GM23338 (cell line): ENCODE results near the gene C16orf90. TPM values are rescaled to one million over a fixed set of nuclear protein-coding genes. Genes with fewer than 3 reads are reported as not detected.

Source experiments
- ATAC-seq: fragments of 200-7000 bp; cut with Tn5 transposase; 3 replicates; pipeline ENCODE4 v1.9.1; 2020
- DNase-seq: peaks from one replicate; pipeline ENCODE4 v3.0.0-alpha.2; 2015; ENCODE audit warnings: low spot score
- H2AFZ ChIP-seq: fragments of 200-600 bp; sonication (generic); 2 replicates; pipeline ENCODE4 v1.8.0; 2016; ENCODE audit warnings: antibody characterized with exemption, mild to moderate bottlenecking, moderate library complexity
- H3F3A ChIP-seq: fragments of 200-600 bp; sonication (generic); replicated peaks from 2 replicates; pipeline ENCODE4 v1.8.0; 2017; ENCODE audit warnings: antibody characterized with exemption, mixed run types, low read depth
- H3K27ac ChIP-seq: fragments of 200-600 bp; sonication (generic); 2 replicates; pipeline ENCODE4 v1.6.1; 2016; ENCODE audit warnings: low read depth
- H3K27me3 ChIP-seq: fragments of 200-600 bp; sonication (generic); 2 replicates; pipeline ENCODE4 v1.8.0; 2016; ENCODE audit warnings: mild to moderate bottlenecking, mixed run types, moderate library complexity; ENCODE audit not compliant: insufficient read depth
- H3K36me3 ChIP-seq: fragments of 200-600 bp; sonication (generic); 2 replicates; pipeline ENCODE4 v1.8.0; 2016; ENCODE audit warnings: mild to moderate bottlenecking; ENCODE audit not compliant: insufficient read depth
- H3K4me1 ChIP-seq: fragments of 200-600 bp; sonication (generic); 2 replicates; pipeline ENCODE4 v1.8.0; 2016; ENCODE audit warnings: mild to moderate bottlenecking, moderate library complexity; ENCODE audit not compliant: insufficient read depth
- H3K4me2 ChIP-seq: fragments of 200-600 bp; sonication (generic); 2 replicates; pipeline ENCODE4 v1.7.1; 2017; ENCODE audit warnings: mixed run types
- H3K4me3 ChIP-seq: fragments of 200-600 bp; sonication (generic); 2 replicates; pipeline ENCODE4 v1.6.1; 2016; ENCODE audit warnings: mixed run types
- H3K79me2 ChIP-seq: fragments of 200-600 bp; sonication (generic); replicated peaks from 2 replicates; pipeline ENCODE4 v1.8.0; 2017; ENCODE audit warnings: mild to moderate bottlenecking; ENCODE audit not compliant: insufficient read depth
- H3K9me2 ChIP-seq: fragments of 200-600 bp; sonication (generic); 2 replicates; pipeline ENCODE4 v1.8.0; 2017; ENCODE audit not compliant: insufficient read depth
- H4K20me1 ChIP-seq: fragments of 200-600 bp; sonication (generic); replicated peaks from 2 replicates; pipeline ENCODE4 v1.8.0; 2017; ENCODE audit warnings: mild to moderate bottlenecking; ENCODE audit not compliant: insufficient read depth
- H3K27ac Mint-ChIP-seq: 2 replicates; pipeline ENCODE4 v1.8.0; 2020; ENCODE audit warnings: inconsistent platforms, mild to moderate bottlenecking, moderate library complexity, mixed read lengths
- H3K27me3 Mint-ChIP-seq: 3 replicates; pipeline ENCODE4 v1.8.0; 2022; ENCODE audit warnings: low read depth, mild to moderate bottlenecking, moderate library complexity, mixed read lengths, inconsistent platforms; ENCODE audit not compliant: insufficient read depth, poor library complexity
- H3K36me3 Mint-ChIP-seq: 3 replicates; pipeline ENCODE4 v1.8.0; 2021; ENCODE audit warnings: low read depth, mild to moderate bottlenecking, inconsistent platforms, moderate library complexity, mixed read lengths
- H3K4me1 Mint-ChIP-seq: 3 replicates; pipeline ENCODE4 v1.8.0; 2020; ENCODE audit warnings: mild to moderate bottlenecking, inconsistent platforms, mixed read lengths
- H3K4me3 Mint-ChIP-seq: 3 replicates; pipeline ENCODE4 v1.8.0; 2021; ENCODE audit warnings: moderate library complexity, mild to moderate bottlenecking, inconsistent platforms, mixed read lengths
- H3K9me3 Mint-ChIP-seq: 3 replicates; pipeline ENCODE4 v1.8.0; 2020; ENCODE audit warnings: moderate library complexity, mild to moderate bottlenecking, inconsistent platforms, mixed read lengths
- EZH2 ChIP-seq: fragments of 200-600 bp; sonication (generic); IDR thresholded peaks from one replicate; pipeline ENCODE4 v1.8.0; 2017; ENCODE audit warnings: antibody characterized with exemption, mild to moderate bottlenecking, low read depth; ENCODE audit not compliant: unreplicated experiment
- POLR2AphosphoS5 ChIP-seq: IDR thresholded peaks from 2 replicates; pipeline ENCODE4 v1.6.1; 2016; ENCODE audit warnings: antibody characterized with exemption, low read depth
- REST ChIP-seq: IDR thresholded peaks from one replicate; pipeline ENCODE4 v1.6.1; 2018; ENCODE audit warnings: antibody characterized with exemption; ENCODE audit not compliant: unreplicated experiment
- STAT1 ChIP-seq: IDR thresholded peaks from one replicate; pipeline ENCODE4 v1.6.1; 2016; ENCODE audit warnings: antibody characterized with exemption; ENCODE audit not compliant: unreplicated experiment
- ZNF331 ChIP-seq: fragments of 250-450 bp; sonication (Bioruptor Pico); IDR thresholded peaks from 2 replicates; pipeline ENCODE4 v1.5.0; 2020; ENCODE audit warnings: low read depth, mild to moderate bottlenecking, moderate library complexity
- ZNF462 ChIP-seq: fragments of 250-450 bp; sonication (Bioruptor Pico); IDR thresholded peaks from 2 replicates; pipeline ENCODE4 v1.5.0; 2020; ENCODE audit warnings: mild to moderate bottlenecking, moderate library complexity
- polyA plus RNA-seq: library from polyadenylated mRNA; unstranded; fragments of >200 nt; fragmentation: Nextera tagmentation; extraction: Ambion mirVana; gene quantifications from 2 replicates; pipeline ENCODE4 v1.2.1, GENCODE V29; 2016
- total RNA-seq: library from RNA; depleted of rRNA; stranded (reverse); fragments of >200 nt; shearing (Covaris generic); gene quantifications from 2 replicates; pipeline ENCODE4 v1.2.3, GENCODE V29; 2014

The C16orf90 gene
- total and polyA plus RNA-seq, 2 experiments from 2014 or later: not detected

- H3K27me3 ChIP-seq: no peaks in the 10 kb centered on the region
- no peak overlapping the region for H3K4me3 ChIP-seq
- H3K4me2 ChIP-seq: no peak overlapping the region
- H3K4me1 ChIP-seq: peaks cover 12% of the 10 kb centered on the region
- no peak overlapping the region for H3K27ac ChIP-seq
- peaks cover 26% of the 10 kb centered on the region for H4K20me1 ChIP-seq
- no peaks in the 10 kb centered on the region for H3K9me2 ChIP-seq
- H3F3A ChIP-seq: no peaks in the 10 kb centered on the region
- no peak overlapping the region for H2AFZ ChIP-seq
- DNase-seq (no peak), ATAC-seq (no peak)
- no peak for TF ChIP-seq REST
- no peak for TF ChIP-seq ZNF462 (CRISPR knock-in tag)
- no peak for TF ChIP-seq ZNF331
- no peak for TF ChIP-seq EZH2
- TF ChIP-seq STAT1: no peak
- TF ChIP-seq POLR2AphosphoS5: no peak
- Mint-ChIP-seq H3K27ac (no peak overlapping the region), H3K4me3 (no peak overlapping the region), H3K9me3 (no peaks in the 10 kb centered on the region; the same call in 1 of the 3 replicates), H3K4me1 (peaks cover 45% of the 10 kb centered on the region), H3K27me3 (peaks cover 12% of the 10 kb centered on the region), H3K36me3 (peaks cover 29% of the 10 kb centered on the region)
- no peaks in the 10 kb centered on the region for H3K36me3 ChIP-seq
- H3K79me2 ChIP-seq: peaks cover 97% of the 10 kb centered on the region
Measured at GRCh38 chr16:3469736-3470135, 25.6 kb downstream of the C16orf90 start.
